DND-41 (cell line): ENCODE data around the gene CYP2C9.

Experiments
- ATAC-seq: fragments of 200-7000 bp; cut with Tn5 transposase; 3 replicates; pipeline ENCODE4 v1.9.1; 2021; ENCODE audit warnings: low read depth; ENCODE audit not compliant: insufficient read depth
- DNase-seq: peaks from one replicate; pipeline ENCODE4 v3.0.0-alpha.2; 2020
- H2AFZ ChIP-seq: 2 replicates; pipeline ENCODE4 v1.6.0; 2012; ENCODE audit warnings: low read depth, low read length
- H3K27ac ChIP-seq: 2 replicates; pipeline ENCODE4 v1.5.1; 2012; ENCODE audit warnings: low read length, inconsistent platforms
- H3K27me3 ChIP-seq: fragments of 200-600 bp; sonication (generic); 2 replicates; pipeline ENCODE4 v1.6.0; 2012; ENCODE audit warnings: low read length, mild to moderate bottlenecking, inconsistent platforms; ENCODE audit not compliant: insufficient read depth, poor library complexity
- H3K36me3 ChIP-seq: 2 replicates; pipeline ENCODE4 v1.5.1; 2012; ENCODE audit warnings: low read length, inconsistent platforms; ENCODE audit not compliant: insufficient read depth
- H3K4me1 ChIP-seq: 2 replicates; pipeline ENCODE4 v1.5.1; 2012; ENCODE audit warnings: mild to moderate bottlenecking, low read length; ENCODE audit not compliant: insufficient read depth
- H3K4me2 ChIP-seq: 2 replicates; pipeline ENCODE4 v1.6.0; 2012; ENCODE audit warnings: mild to moderate bottlenecking, moderate library complexity, low read length, inconsistent platforms; ENCODE audit not compliant: insufficient read depth
- H3K4me3 ChIP-seq, 2 experiments: fragments of 200-600 bp in 1 of 2; shearing (Covaris generic) in 1 of 2; 2 replicates each; pipeline ENCODE4 v1.5.1; 2012 to 2016; ENCODE audit warnings: inconsistent platforms in 2 of 2, low read length in 2 of 2, mild to moderate bottlenecking in 2 of 2, low read depth in 1 of 2, moderate library complexity in 1 of 2
- H3K79me2 ChIP-seq: 2 replicates; pipeline ENCODE4 v1.6.0; 2012; ENCODE audit warnings: low read length, inconsistent platforms; ENCODE audit not compliant: insufficient read depth
- H3K9ac ChIP-seq: 2 replicates; pipeline ENCODE4 v1.6.0; 2012; ENCODE audit warnings: low read depth, mild to moderate bottlenecking, inconsistent platforms, low read length, moderate library complexity
- H3K9me3 ChIP-seq: 2 replicates; pipeline ENCODE4 v1.5.1; 2012; ENCODE audit warnings: low read length, moderate library complexity, mild to moderate bottlenecking, inconsistent platforms; ENCODE audit not compliant: insufficient read depth, severe bottlenecking
- H4K20me1 ChIP-seq: 2 replicates; pipeline ENCODE4 v1.6.0; 2012; ENCODE audit warnings: low read length; ENCODE audit not compliant: insufficient read depth
- CTCF ChIP-seq: IDR thresholded peaks from 2 replicates; pipeline ENCODE4 v1.5.1; 2012; ENCODE audit warnings: borderline replicate concordance, low read length, moderate library complexity, mild to moderate bottlenecking; ENCODE audit not compliant: poor library complexity, severe bottlenecking; ENCODE audit errors: extremely low read depth
- EZH2 ChIP-seq: IDR thresholded peaks from 3 replicates; pipeline ENCODE4 v1.6.1; 2012; ENCODE audit warnings: borderline replicate concordance, low read depth, mild to moderate bottlenecking, moderate library complexity, low read length, inconsistent platforms; ENCODE audit not compliant: severe bottlenecking

CYP2C9 gene

GRCh38 chr10:94992811-94993210 lies 54.4 kb downstream of the CYP2C9 start:
- TF ChIP-seq EZH2 (no peak), CTCF (no peak)
- no peak overlapping the region for H3K27ac ChIP-seq
- H3K4me1 ChIP-seq, result no peaks in the 10 kb centered on the region
- H3K4me3 ChIP-seq, result no peak overlapping the region
- ATAC-seq, result no peak
- no peaks in the 10 kb centered on the region for H4K20me1 ChIP-seq
- DNase-seq, result no peak
- H2AFZ ChIP-seq, result no peak overlapping the region
- no peaks in the 10 kb centered on the region for H3K27me3 ChIP-seq
- H3K4me2 ChIP-seq, result no peak overlapping the region
- peaks cover 9% of the 10 kb centered on the region for H3K9me3 ChIP-seq
- no peaks in the 10 kb centered on the region for H3K36me3 ChIP-seq
- H3K9ac ChIP-seq, result no peak overlapping the region
- no peaks in the 10 kb centered on the region for H3K79me2 ChIP-seq

- Histone ChIP-seq H2AFZ (no peak overlapping the region), H3K27me3 (no peaks in the 10 kb centered on the region), H3K4me1 (no peaks in the 10 kb centered on the region), H3K27ac (no peak overlapping the region), H3K9me3 (no peaks in the 10 kb centered on the region), H3K4me2 (no peak overlapping the region), H3K9ac (no peak overlapping the region), H3K36me3 (no peaks in the 10 kb centered on the region), H3K4me3 (no peak overlapping the region), H4K20me1 (no peaks in the 10 kb centered on the region), H3K79me2 (no peaks in the 10 kb centered on the region)
- no peak for DNase-seq
- no peak for TF ChIP-seq EZH2
- no peak for TF ChIP-seq CTCF
- ATAC-seq, result no peak
Observed at GRCh38 chr10:94997741-94998174, 59.3 kb downstream of the CYP2C9 start.

GRCh38 chr10:95026461-95026860 lies 88.0 kb downstream of the CYP2C9 start:
- H3K4me2 ChIP-seq, result no peak overlapping the region
- ATAC-seq (no peak), DNase-seq (no peak)
- H3K36me3 ChIP-seq, result no peaks in the 10 kb centered on the region
- no peaks in the 10 kb centered on the region for H3K4me1 ChIP-seq
- no peaks in the 10 kb centered on the region for H3K27me3 ChIP-seq
- H3K27ac ChIP-seq, result no peak overlapping the region
- H4K20me1 ChIP-seq, result no peaks in the 10 kb centered on the region
- H3K9me3 ChIP-seq, result no peaks in the 10 kb centered on the region
- H3K79me2 ChIP-seq, result no peaks in the 10 kb centered on the region
- TF ChIP-seq EZH2, result no peak
- TF ChIP-seq CTCF, result no peak
- H2AFZ ChIP-seq, result no peak overlapping the region
- H3K4me3 ChIP-seq, result no peak overlapping the region
- no peak overlapping the region for H3K9ac ChIP-seq

- H3K4me2 ChIP-seq, result no peak overlapping the region
- no peak for DNase-seq
- no peak overlapping the region for H3K27ac ChIP-seq
- no peak for ATAC-seq
- no peak overlapping the region for H3K4me3 ChIP-seq
- no peak overlapping the region for H2AFZ ChIP-seq
- no peaks in the 10 kb centered on the region for H3K4me1 ChIP-seq
- no peaks in the 10 kb centered on the region for H3K79me2 ChIP-seq
- TF ChIP-seq CTCF (no peak), EZH2 (no peak)
- no peaks in the 10 kb centered on the region for H3K27me3 ChIP-seq
- no peaks in the 10 kb centered on the region for H3K9me3 ChIP-seq
- no peaks in the 10 kb centered on the region for H3K36me3 ChIP-seq
- H4K20me1 ChIP-seq, result no peaks in the 10 kb centered on the region
- H3K9ac ChIP-seq, result no peak overlapping the region
Observed at GRCh38 chr10:95031656-95032055, 93.2 kb downstream of the CYP2C9 start.
